ENCODE measurements around the gene CAMK2G. TPM values are rescaled to one million over a fixed set of nuclear protein-coding genes. Genes with fewer than 3 reads are reported as not detected.

Gene CAMK2G
- total and polyA plus RNA-seq, 4 donors = 6.8 to 18.3 (median 9.9) TPM

DNA sequence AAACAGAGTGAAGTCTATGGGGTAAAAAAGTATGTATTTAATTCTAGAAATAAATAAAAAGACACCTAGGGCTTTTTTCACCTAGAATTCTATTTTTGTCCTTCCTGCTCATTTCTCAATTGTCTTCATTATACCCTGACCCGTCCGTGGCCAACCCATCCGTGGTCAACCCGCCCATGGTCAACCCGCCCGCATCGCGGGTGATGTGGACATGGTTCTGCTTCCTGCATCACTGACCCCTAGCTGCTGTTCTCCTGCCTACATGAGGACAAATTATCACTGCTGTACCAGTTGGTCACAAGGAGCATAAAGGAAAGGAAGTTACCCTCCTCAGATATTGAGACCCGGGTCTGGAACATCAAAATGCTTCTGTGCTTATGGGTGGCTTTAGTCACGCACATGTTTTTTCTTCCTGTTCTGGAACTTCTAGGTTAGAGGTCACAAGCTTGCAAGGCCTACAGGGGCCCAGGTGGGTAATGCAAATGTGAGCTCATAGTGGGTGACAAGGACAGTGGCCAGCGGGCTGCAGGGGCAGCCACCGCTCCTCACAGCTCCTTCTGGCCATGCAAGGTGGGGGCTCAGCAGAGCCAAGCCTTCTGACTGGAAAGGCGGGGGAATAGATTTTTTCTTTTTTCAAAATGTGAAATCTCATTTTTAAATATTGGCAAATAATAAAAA lies 15.5 kb downstream of the CAMK2G start:
- 87% methylated on average over 13 of the region's 13 CpGs for WGBS
- TF ChIP-seq SP1 (IDR thresholded peaks at IDR 0.05) (no peak), HNF4A (conservative IDR thresholded peaks at IDR 0.05) (no peak), CTCF (IDR thresholded peaks at IDR 0.05; ENCODE audit: low read depth, low read length, missing input control) (no peak), FOXA2 (IDR thresholded peaks at IDR 0.05) (no peak), GABPA (IDR thresholded peaks at IDR 0.05 in 1 of 2, conservative IDR thresholded peaks at IDR 0.05 in 1 of 2) (no peak), EGR1 (IDR thresholded peaks at IDR 0.05; ENCODE audit: low read depth in 2 of 2) (no peak), HNF4G (IDR thresholded peaks at IDR 0.05) (no peak), REST (IDR thresholded peaks at IDR 0.05) (no peak), RXRA (IDR thresholded peaks at IDR 0.05) (no peak)
- TF ChIP-seq, protein P1, sequence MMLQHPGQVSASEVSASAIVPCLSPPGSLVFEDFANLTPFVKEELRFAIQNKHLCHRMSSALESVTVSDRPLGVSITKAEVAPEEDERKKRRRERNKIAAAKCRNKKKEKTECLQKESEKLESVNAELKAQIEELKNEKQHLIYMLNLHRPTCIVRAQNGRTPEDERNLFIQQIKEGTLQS (IDR thresholded peaks at IDR 0.05) = no peak
- TF ChIP-seq, protein P2, sequence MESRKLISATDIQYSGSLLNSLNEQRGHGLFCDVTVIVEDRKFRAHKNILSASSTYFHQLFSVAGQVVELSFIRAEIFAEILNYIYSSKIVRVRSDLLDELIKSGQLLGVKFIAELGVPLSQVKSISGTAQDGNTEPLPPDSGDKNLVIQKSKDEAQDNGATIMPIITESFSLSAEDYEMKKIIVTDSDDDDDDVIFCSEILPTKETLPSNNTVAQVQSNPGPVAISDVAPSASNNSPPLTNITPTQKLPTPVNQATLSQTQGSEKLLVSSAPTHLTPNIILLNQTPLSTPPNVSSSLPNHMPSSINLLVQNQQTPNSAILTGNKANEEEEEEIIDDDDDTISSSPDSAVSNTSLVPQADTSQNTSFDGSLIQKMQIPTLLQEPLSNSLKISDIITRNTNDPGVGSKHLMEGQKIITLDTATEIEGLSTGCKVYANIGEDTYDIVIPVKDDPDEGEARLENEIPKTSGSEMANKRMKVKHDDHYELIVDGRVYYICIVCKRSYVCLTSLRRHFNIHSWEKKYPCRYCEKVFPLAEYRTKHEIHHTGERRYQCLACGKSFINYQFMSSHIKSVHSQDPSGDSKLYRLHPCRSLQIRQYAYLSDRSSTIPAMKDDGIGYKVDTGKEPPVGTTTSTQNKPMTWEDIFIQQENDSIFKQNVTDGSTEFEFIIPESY (IDR thresholded peaks at IDR 0.05) = no peak
- Histone ChIP-seq H3K4me1 (ENCODE audit: control insufficient read depth in 4 of 4, insufficient read depth in 4 of 4, low read length in 3 of 4) (peaks cover 4 to 18% (median 14%) of the 10 kb centered on the region in 4 donors), H3K27me3 (ENCODE audit: control insufficient read depth in 4 of 4, insufficient read depth in 4 of 4, low read length in 3 of 4) (no peaks in the 10 kb centered on the region), H3K9ac (ENCODE audit: low read depth in 1 of 2, low read length in 2 of 2) (no peak overlapping the region), H3K9me3 (ENCODE audit: control insufficient read depth in 4 of 4, low read length in 3 of 4) (no peaks in the 10 kb centered on the region), H3K27ac (ENCODE audit: low read depth in 1 of 2, low read length in 2 of 2) (no peak overlapping the region), H3K36me3 (ENCODE audit: control insufficient read depth in 4 of 4, insufficient read depth in 3 of 4, low read depth in 1 of 4, low read length in 3 of 4) (peaks cover 0 to 19% (median 6%) of the 10 kb centered on the region in 4 donors), H3K4me3 (ENCODE audit: low read depth in 1 of 3, low read length in 3 of 3) (no peak overlapping the region)
- no peak for DNase-seq (ENCODE audit: low spot score)

DNA sequence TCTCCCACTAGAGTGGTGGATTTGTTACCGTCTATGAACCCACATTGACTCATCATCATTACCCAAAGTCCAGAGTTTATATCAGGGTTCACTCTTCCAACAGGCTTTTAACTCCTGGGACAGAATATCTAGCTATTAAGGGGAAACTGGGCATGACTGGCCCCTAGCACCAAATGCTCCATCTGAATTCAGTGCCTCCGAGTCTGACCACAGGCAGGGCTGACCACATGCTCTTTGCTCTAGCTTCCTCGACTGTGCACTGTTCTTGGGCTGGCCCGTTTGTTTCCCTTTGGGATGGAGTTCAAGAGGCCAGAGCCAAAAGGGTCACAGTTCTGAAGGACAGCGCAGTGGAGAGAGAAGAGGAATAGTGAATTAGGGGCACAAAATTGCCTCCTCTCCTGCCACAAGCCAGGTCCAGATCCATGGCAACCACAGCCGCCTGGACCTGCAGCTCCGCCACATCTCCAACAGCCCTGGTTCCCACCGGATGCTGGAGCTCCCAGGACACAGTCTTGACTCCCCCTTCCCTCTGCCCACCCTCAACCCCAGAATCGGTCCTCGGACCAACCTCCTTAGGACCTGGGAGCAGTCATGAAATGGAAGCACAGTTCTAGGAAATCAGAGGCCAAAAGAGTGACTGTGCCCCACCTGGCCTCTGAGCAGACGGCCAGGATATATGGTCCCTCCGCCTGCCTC lies 16.2 kb downstream of the CAMK2G start:
- Histone ChIP-seq H3K27me3 (ENCODE audit: control insufficient read depth in 4 of 4, insufficient read depth in 4 of 4, low read length in 3 of 4) (no peaks in the 10 kb centered on the region), H3K4me1 (ENCODE audit: control insufficient read depth in 4 of 4, insufficient read depth in 4 of 4, low read length in 3 of 4) (peaks cover 4 to 18% (median 17%) of the 10 kb centered on the region in 4 donors), H3K9ac (ENCODE audit: low read depth in 1 of 2, low read length in 2 of 2) (no peak overlapping the region), H3K36me3 (ENCODE audit: control insufficient read depth in 4 of 4, insufficient read depth in 3 of 4, low read depth in 1 of 4, low read length in 3 of 4) (peaks cover 0 to 19% (median 6%) of the 10 kb centered on the region in 4 donors), H3K9me3 (ENCODE audit: control insufficient read depth in 4 of 4, low read length in 3 of 4) (no peaks in the 10 kb centered on the region), H3K4me3 (ENCODE audit: low read depth in 1 of 3, low read length in 3 of 3) (no peak overlapping the region), H3K27ac (ENCODE audit: low read depth in 1 of 2, low read length in 2 of 2) (no peak overlapping the region)
- DNase-seq (ENCODE audit: low spot score) = no peak
- TF ChIP-seq RXRA (IDR thresholded peaks at IDR 0.05) = peak; percentile 27 to 32
- peak; percentile 61 to 64 for TF ChIP-seq HNF4A (conservative IDR thresholded peaks at IDR 0.05)
- TF ChIP-seq REST (IDR thresholded peaks at IDR 0.05) = no peak
- 79% methylated on average over 12 of the region's 12 CpGs for WGBS
